ENCODE results near the gene IER2.

GRCh38 chr19:13104360-13104847 lies 45.8 kb upstream of the IER2 start:
- TF ChIP-seq CTCF (IDR thresholded peaks at IDR 0.05): peak; percentile 77; the same call in 1 of the 2 replicates
- TF ChIP-seq SIN3A (IDR thresholded peaks at IDR 0.05; ENCODE audit: borderline replicate concordance, insufficient read depth, low read depth, low read length): no peak
- TF ChIP-seq POLR2AphosphoS5 (IDR thresholded peaks at IDR 0.05; ENCODE audit: low read depth, low read length): peak; percentile 18; the same call in 1 of the 2 replicates
